PC-9 (cell line): ENCODE measurements around the gene GSC. TPM values are rescaled to one million over a fixed set of nuclear protein-coding genes. Genes with fewer than 3 reads are reported as not detected.

ENCODE experiments used
- BruUV-seq: library from RNA; stranded (reverse); fragments of 400-500 nt; replicated peaks from 2 replicates; lab custom pipeline; 2021; lab: Mats Ljungman, UMichigan
- CTCF ChIA-PET: fragments of 300-600 bp; sonication (Branson Sonifier 250); formaldehyde crosslinking; loops from one replicate; lab custom pipeline; 2022; ENCODE audit warnings: antibody characterized with exemption; lab: Charles Lee
- POLR2A ChIA-PET: fragments of 300-600 bp; sonication (Branson Sonifier 250); formaldehyde crosslinking; loops from one replicate; lab custom pipeline; 2022; ENCODE audit warnings: antibody characterized with exemption; ENCODE audit not compliant: unreplicated experiment; lab: Charles Lee
- DNase-seq, 2 experiments: peaks; one replicate each; pipeline versions ENCODE4 v3.0.0 to v3.0.0-alpha.2; 2015 to 2022; ENCODE audit warnings: mixed read lengths in 1 of 2
- H2AFZ ChIP-seq: fragments of 200-600 bp; sonication (generic); 2 replicates; pipeline ENCODE4 v1.8.1; 2017; ENCODE audit warnings: antibody characterized with exemption
- H3F3A ChIP-seq: fragments of 200-600 bp; sonication (generic); 2 replicates; pipeline ENCODE4 v1.8.1; 2017; ENCODE audit warnings: antibody characterized with exemption, mild to moderate bottlenecking, low read depth; ENCODE audit not compliant: insufficient read depth
- H3K27ac ChIP-seq: fragments of 200-600 bp; sonication (generic); 2 replicates; pipeline ENCODE4 v1.6.1; 2016; ENCODE audit warnings: mixed run types
- H3K27me3 ChIP-seq: fragments of 200-600 bp; sonication (generic); 2 replicates; pipeline ENCODE4 v1.6.1; 2016; ENCODE audit warnings: low read depth, mixed run types; ENCODE audit not compliant: insufficient read depth
- H3K36me3 ChIP-seq: fragments of 200-600 bp; sonication (generic); 2 replicates; pipeline ENCODE4 v1.6.1; 2016; ENCODE audit warnings: low read depth, mixed run types
- H3K4me1 ChIP-seq: fragments of 200-600 bp; sonication (generic); replicated peaks from 2 replicates; pipeline ENCODE4 v1.6.1; 2016; ENCODE audit warnings: mixed run types; ENCODE audit not compliant: insufficient read depth
- H3K4me2 ChIP-seq: fragments of 200-600 bp; sonication (generic); 2 replicates; pipeline ENCODE4 v1.6.1; 2017; ENCODE audit warnings: mixed run types
- H3K4me3 ChIP-seq: fragments of 200-600 bp; sonication (generic); 2 replicates; pipeline ENCODE4 v1.6.1; 2016; ENCODE audit warnings: mixed run types
- H3K79me2 ChIP-seq: fragments of 200-600 bp; sonication (generic); 2 replicates; pipeline ENCODE4 v1.6.1; 2017; ENCODE audit warnings: low read depth, mixed run types
- H3K9me2 ChIP-seq: fragments of 200-600 bp; sonication (generic); 2 replicates; pipeline ENCODE4 v1.8.1; 2017; ENCODE audit warnings: mild to moderate bottlenecking; ENCODE audit not compliant: insufficient read depth
- H3K9me3 ChIP-seq: fragments of 200-600 bp; sonication (generic); 2 replicates; pipeline ENCODE4 v1.8.1; 2016; ENCODE audit warnings: low read depth; ENCODE audit not compliant: insufficient read depth
- H4K20me1 ChIP-seq: fragments of 200-600 bp; sonication (generic); 2 replicates; pipeline ENCODE4 v1.8.1; 2017; ENCODE audit not compliant: insufficient read depth
- CTCF ChIP-seq: fragments of 200-600 bp; sonication (generic); conservative IDR thresholded peaks from 2 replicates; pipeline ENCODE4 v1.6.1; 2017; ENCODE audit warnings: mixed run types, antibody characterized with exemption, mild to moderate bottlenecking, moderate library complexity
- EZH2 ChIP-seq: fragments of 200-600 bp; sonication (generic); IDR thresholded peaks from 2 replicates; pipeline ENCODE4 v1.8.0; 2017; ENCODE audit warnings: antibody characterized with exemption, low read depth
- intact Hi-C: fragments of 100-400 bp; cut with micrococcal nuclease; formaldehyde crosslinking; loops from one replicate; pipeline ENCODE4 v1.10.0; 2022; ENCODE audit not compliant: unreplicated experiment
- total RNA-seq: library from RNA; stranded (reverse); gene quantifications from 2 replicates; pipeline ENCODE4 v1.2.3, GENCODE V29; 2021

GSC gene
- total RNA-seq, 1 experiment from 2014 or later: not detected

- Histone ChIP-seq H3F3A (no peaks in the 10 kb centered on the region), H2AFZ (no peak overlapping the region), H3K27me3 (peaks cover 28% of the 10 kb centered on the region), H3K9me2 (no peaks in the 10 kb centered on the region), H3K4me1 (no peaks in the 10 kb centered on the region), H3K4me3 (no peak overlapping the region), H4K20me1 (no peaks in the 10 kb centered on the region), H3K4me2 (no peak overlapping the region), H3K79me2 (no peaks in the 10 kb centered on the region), H3K36me3 (no peaks in the 10 kb centered on the region), H3K9me3 (no peaks in the 10 kb centered on the region), H3K27ac (no peak overlapping the region)
- no peak for TF ChIP-seq CTCF
- no peak for TF ChIP-seq EZH2
- intact Hi-C loops: no loop called here
- ChIA-PET POLR2A (no interaction called here), CTCF (no interaction called here)
- no TSS peak for BruUV-seq
- DNase-seq: no peak
Measured at GRCh38 chr14:94770815-94771157, 873 bp upstream of the GSC start.

GRCh38 chr14:94770251-94770749 lies 387 bp upstream of the GSC start:
- Histone ChIP-seq H3K9me2 (no peaks in the 10 kb centered on the region), H3K4me2 (no peak overlapping the region), H3K79me2 (no peaks in the 10 kb centered on the region), H3F3A (no peaks in the 10 kb centered on the region), H3K4me1 (no peaks in the 10 kb centered on the region), H2AFZ (no peak overlapping the region), H3K9me3 (no peaks in the 10 kb centered on the region), H3K27me3 (peaks cover 27% of the 10 kb centered on the region), H3K4me3 (no peak overlapping the region), H3K27ac (no peak overlapping the region), H4K20me1 (no peaks in the 10 kb centered on the region), H3K36me3 (no peaks in the 10 kb centered on the region)
- no peak for DNase-seq
- intact Hi-C loops: no loop called here
- no TSS peak for BruUV-seq
- ChIA-PET CTCF (no interaction called here), POLR2A (no interaction called here)
- TF ChIP-seq EZH2: no peak
- TF ChIP-seq CTCF: no peak

- ChIA-PET CTCF (no interaction called here), POLR2A (no interaction called here)
- H3K9me2 ChIP-seq: no peaks in the 10 kb centered on the region
- no TSS peak for BruUV-seq
- TF ChIP-seq EZH2 (no peak), CTCF (no peak)
- H3K9me3 ChIP-seq: no peaks in the 10 kb centered on the region
- intact Hi-C loops: no loop called here
- H4K20me1 ChIP-seq: no peaks in the 10 kb centered on the region
- H3K79me2 ChIP-seq: no peaks in the 10 kb centered on the region
- H3K4me3 ChIP-seq: no peak overlapping the region
- no peak overlapping the region for H2AFZ ChIP-seq
- DNase-seq: no peak
- no peak overlapping the region for H3K27ac ChIP-seq
- no peaks in the 10 kb centered on the region for H3K36me3 ChIP-seq
- no peaks in the 10 kb centered on the region for H3K4me1 ChIP-seq
- H3F3A ChIP-seq: no peaks in the 10 kb centered on the region
- H3K27me3 ChIP-seq: peaks cover 31% of the 10 kb centered on the region
- H3K4me2 ChIP-seq: no peak overlapping the region
Measured at GRCh38 chr14:94768521-94769390, 1.2 kb downstream of the GSC start.
